NCI-H2029 (cell line): Measurements from ENCODE around the gene MAGI1.

Experiments
- DNase-seq: peaks from one replicate; lab custom pipeline; 2025; lab: John Stamatoyannopoulos, UW

Gene MAGI1

GRCh38 chr3:65664931-65665330 lies 373.8 kb downstream of the MAGI1 start:
- no peak for DNase-seq

GRCh38 chr3:65664446-65664845 lies 374.3 kb downstream of the MAGI1 start:
- no peak for DNase-seq

- no peak for DNase-seq
These were observed 376.6 kb downstream of the MAGI1 start for GRCh38 chr3:65662095-65662494.

GRCh38 chr3:65660000-65660598 lies 378.6 kb downstream of the MAGI1 start:
- no peak for DNase-seq

GRCh38 chr3:65659396-65659795 lies 379.3 kb downstream of the MAGI1 start:
- DNase-seq: no peak

- no peak for DNase-seq
These were observed 380.3 kb downstream of the MAGI1 start for GRCh38 chr3:65658401-65658800.

GRCh38 chr3:65655061-65655460 lies 383.7 kb downstream of the MAGI1 start:
- DNase-seq: no peak

- no peak for DNase-seq
These were observed 385.0 kb downstream of the MAGI1 start for GRCh38 chr3:65653731-65654130.

- DNase-seq: no peak
These were observed 388.5 kb downstream of the MAGI1 start for GRCh38 chr3:65650247-65650646.

GRCh38 chr3:65647369-65647768 lies 391.3 kb downstream of the MAGI1 start:
- no peak for DNase-seq

GRCh38 chr3:65642883-65643282 lies 395.8 kb downstream of the MAGI1 start:
- DNase-seq: no peak

GRCh38 chr3:65641777-65642176 lies 396.9 kb downstream of the MAGI1 start:
- DNase-seq: no peak

GRCh38 chr3:65641045-65641444 lies 397.7 kb downstream of the MAGI1 start:
- no peak for DNase-seq

- no peak for DNase-seq
These were observed 399.3 kb downstream of the MAGI1 start for GRCh38 chr3:65639444-65639843.

GRCh38 chr3:65638301-65638700 lies 400.4 kb downstream of the MAGI1 start:
- no peak for DNase-seq

- no peak for DNase-seq
These were observed 402.4 kb downstream of the MAGI1 start for GRCh38 chr3:65636326-65636725.

- DNase-seq: no peak
These were observed 403.1 kb downstream of the MAGI1 start for GRCh38 chr3:65635657-65636056.

- no peak for DNase-seq
These were observed 405.6 kb downstream of the MAGI1 start for GRCh38 chr3:65633018-65633638.

- DNase-seq: no peak
These were observed 406.3 kb downstream of the MAGI1 start for GRCh38 chr3:65632414-65632813.

- DNase-seq: no peak
These were observed 409.7 kb downstream of the MAGI1 start for GRCh38 chr3:65628978-65629377.

- no peak for DNase-seq
These were observed 411.7 kb downstream of the MAGI1 start for GRCh38 chr3:65627062-65627461.

GRCh38 chr3:65625305-65625704 lies 413.4 kb downstream of the MAGI1 start:
- DNase-seq: no peak

GRCh38 chr3:65623362-65623761 lies 415.4 kb downstream of the MAGI1 start:
- DNase-seq: no peak

GRCh38 chr3:65619888-65620287 lies 418.8 kb downstream of the MAGI1 start:
- DNase-seq: no peak
